HepG2 (cell line): ENCODE measurements around the gene DCP1B. TPM values are rescaled to one million over a fixed set of nuclear protein-coding genes. Genes with fewer than 3 reads are reported as not detected.

ENCODE experiments used
- ATAC-seq: fragments of 200-7000 bp; cut with Tn5 transposase; 3 replicates; pipeline ENCODE4 v1.9.1; 2020; ENCODE audit warnings: mild to moderate bottlenecking, moderate library complexity
- BruUV-seq: library from RNA; stranded (reverse); fragments of 400-500 nt; replicated peaks from 2 replicates; lab custom pipeline; 2021; lab: Mats Ljungman, UMichigan
- CTCF ChIA-PET: fragments of 300-600 bp; formaldehyde crosslinking; extraction: SDS; loops from one replicate; lab custom pipeline; 2021; ENCODE audit warnings: low total read pairs, inconsistent platforms, low intra/inter-chr PET ratio; lab: Yijun Ruan, JAX
- POLR2A ChIA-PET: fragments of 350-600 bp; sonication (Branson Sonifier 250); formaldehyde crosslinking; loops from one replicate; lab custom pipeline; 2020; ENCODE audit warnings: antibody characterized with exemption, inconsistent platforms; lab: Yijun Ruan, JAX
- DNase-seq: peaks from one replicate; pipeline ENCODE4 v3.0.0-alpha.2; 2015; ENCODE audit warnings: low spot score
- FAIRE-seq: peaks from 3 replicates; lab custom pipeline; 2011; peaks lifted over from hg19 to GRCh38; lab: Jason Lieb, UNC
- H2AFZ ChIP-seq: one replicate; pipeline ENCODE4 v1.6.1; 2011; ENCODE audit warnings: low read length, inconsistent platforms
- H3K27ac ChIP-seq: fragments of 300-600 bp; 3 replicates; pipeline ENCODE4 v1.8.0; 2011; ENCODE audit warnings: mixed run types, mild to moderate bottlenecking, mixed read lengths, low read length, inconsistent platforms; ENCODE audit not compliant: insufficient read depth; ENCODE audit errors: extremely low read length
- H3K27me3 ChIP-seq, 2 experiments: fragments of 200-600 bp in 1 of 2; 2 replicates in 1 of 2; 3 replicates in 1 of 2; pipeline versions ENCODE4 v1.6.0 to v1.8.0; 2011; ENCODE audit warnings: low read length in 2 of 2, mild to moderate bottlenecking in 2 of 2, moderate library complexity in 2 of 2, inconsistent platforms in 1 of 2; ENCODE audit not compliant: insufficient read depth in 2 of 2, control insufficient read depth in 1 of 2
- H3K36me3 ChIP-seq, 2 experiments: fragments of 200-600 bp in 1 of 2; replicated peaks in 1 of 2; 2 replicates in 1 of 2; 3 replicates in 1 of 2; pipeline versions ENCODE4 v1.5.1 to v1.8.0; 2011; ENCODE audit warnings: low read length in 2 of 2, inconsistent platforms in 1 of 2; ENCODE audit not compliant: insufficient read depth in 2 of 2, control insufficient read depth in 1 of 2
- H3K4me1 ChIP-seq: 2 replicates; pipeline ENCODE4 v1.5.1; 2012; ENCODE audit warnings: low read length, inconsistent platforms; ENCODE audit not compliant: insufficient read depth
- H3K4me2 ChIP-seq: 2 replicates; pipeline ENCODE4 v1.6.0; 2011; ENCODE audit warnings: low read depth, low read length, inconsistent platforms
- H3K4me3 ChIP-seq, 3 experiments: fragments of 200-600 bp in 1 of 3; sonication (generic), shearing (Covaris generic) in 1 of 3; replicated peaks in 1 of 3; 2 replicates each; pipeline ENCODE4 v1.5.1; 2011 to 2016; ENCODE audit warnings: low read length in 3 of 3, inconsistent platforms in 2 of 3, low read depth in 2 of 3, mild to moderate bottlenecking in 2 of 3, control low read depth in 1 of 3, mixed read lengths in 1 of 3; ENCODE audit not compliant: insufficient read depth in 1 of 3
- H3K79me2 ChIP-seq: one replicate; pipeline ENCODE4 v1.6.1; 2011; ENCODE audit warnings: low read length, inconsistent platforms; ENCODE audit not compliant: insufficient read depth
- H3K9ac ChIP-seq: 2 replicates; pipeline ENCODE4 v1.6.0; 2011; ENCODE audit warnings: mild to moderate bottlenecking, low read depth, low read length, inconsistent platforms; ENCODE audit not compliant: insufficient read depth
- H3K9me3 ChIP-seq: 2 replicates; pipeline ENCODE4 v1.5.1; 2012; ENCODE audit warnings: mild to moderate bottlenecking, low read length
- H4K20me1 ChIP-seq: 2 replicates; pipeline ENCODE4 v1.6.0; 2011; ENCODE audit warnings: inconsistent platforms, mild to moderate bottlenecking, low read length, moderate library complexity; ENCODE audit not compliant: insufficient read depth
- ATF3 ChIP-seq: sonication (generic); formaldehyde crosslinking; IDR thresholded peaks from 2 replicates; pipeline ENCODE4 v1.4.0; 2020; ENCODE audit warnings: missing genetic modification reagents
- BORCS8-MEF2B ChIP-seq: sonication (generic); formaldehyde crosslinking; IDR thresholded peaks from 2 replicates; pipeline ENCODE4 v1.8.0; 2022; ENCODE audit warnings: mild to moderate bottlenecking, missing genetic modification reagents
- CBX2 ChIP-seq, 2 experiments: fragments of 200-600 bp in 1 of 2; sonication (generic); formaldehyde crosslinking in 1 of 2; IDR thresholded peaks; 2 replicates each; pipeline versions ENCODE4 v1.7.0 to v1.8.1; 2018 to 2022; ENCODE audit warnings: low read depth in 2 of 2, low read length in 1 of 2, mild to moderate bottlenecking in 1 of 2, missing genetic modification reagents in 1 of 2
- CCAR2 ChIP-seq: fragments of 200-400 bp; formaldehyde crosslinking; optimal IDR thresholded peaks from 2 replicates; pipeline ENCODE3; 2018; ENCODE audit warnings: low read depth, mild to moderate bottlenecking, low read length, moderate library complexity
- CEBPG ChIP-seq: IDR thresholded peaks from 2 replicates; pipeline ENCODE4 v1.6.1; 2016
- CSRNP2 ChIP-seq: sonication (generic); formaldehyde crosslinking; conservative IDR thresholded peaks from 2 replicates; pipeline ENCODE4 v1.8.0; 2022; ENCODE audit warnings: low read depth, missing genetic modification reagents
- GATAD1 ChIP-seq: IDR thresholded peaks from 2 replicates; pipeline ENCODE4 v1.6.1; 2016; ENCODE audit warnings: missing genetic modification reagents, missing compliant biosample characterization
- HMG20B ChIP-seq: conservative IDR thresholded peaks from 2 replicates; pipeline ENCODE4 v1.6.1; 2016; ENCODE audit warnings: missing genetic modification reagents, missing compliant biosample characterization
- NFE2L1 ChIP-seq: sonication (generic); formaldehyde crosslinking; IDR thresholded peaks from 2 replicates; pipeline ENCODE4 v1.4.0; 2020; ENCODE audit warnings: missing genetic modification reagents, mild to moderate bottlenecking, borderline replicate concordance
- PLSCR1 ChIP-seq: sonication (generic); formaldehyde crosslinking; IDR thresholded peaks from 2 replicates; pipeline ENCODE4 v1.5.0; 2020; ENCODE audit warnings: missing genetic modification reagents, mild to moderate bottlenecking, borderline replicate concordance
- ZFP82 ChIP-seq: sonication (generic); formaldehyde crosslinking; IDR thresholded peaks from 2 replicates; pipeline ENCODE4 v1.5.1; 2020; ENCODE audit warnings: mild to moderate bottlenecking, missing genetic modification reagents, borderline replicate concordance
- ZKSCAN5 ChIP-seq: sonication (generic); formaldehyde crosslinking; IDR thresholded peaks from 2 replicates; pipeline ENCODE4 v1.5.1; 2020; ENCODE audit warnings: mild to moderate bottlenecking, missing genetic modification reagents
- ZNF124 ChIP-seq: sonication (generic); formaldehyde crosslinking; IDR thresholded peaks from 2 replicates; pipeline ENCODE4 v1.4.0; 2020; ENCODE audit warnings: missing genetic modification reagents
- ZNF230 ChIP-seq: sonication (generic); formaldehyde crosslinking; IDR thresholded peaks from 2 replicates; pipeline ENCODE4 v1.4.0; 2020; ENCODE audit warnings: mild to moderate bottlenecking, missing genetic modification reagents
- ZNF687 ChIP-seq: sonication (generic); formaldehyde crosslinking; IDR thresholded peaks from 2 replicates; pipeline ENCODE4 v1.5.1; 2020; ENCODE audit warnings: mild to moderate bottlenecking, missing genetic modification reagents, moderate library complexity
- ZNF720 ChIP-seq: sonication (generic); formaldehyde crosslinking; IDR thresholded peaks from 2 replicates; pipeline ENCODE4 v1.4.0; 2020; ENCODE audit warnings: missing genetic modification reagents
- ZNF782 ChIP-seq: sonication (generic); formaldehyde crosslinking; IDR thresholded peaks from 2 replicates; pipeline ENCODE4 v1.4.0; 2020; ENCODE audit warnings: missing genetic modification reagents, mild to moderate bottlenecking, borderline replicate concordance
- ZNF816 ChIP-seq: sonication (generic); formaldehyde crosslinking; IDR thresholded peaks from 2 replicates; pipeline ENCODE4 v1.8.0; 2022; ENCODE audit warnings: missing genetic modification reagents, mild to moderate bottlenecking, borderline replicate concordance
- ZSCAN12 ChIP-seq: sonication (generic); formaldehyde crosslinking; IDR thresholded peaks from 2 replicates; pipeline ENCODE4 v1.9.0; 2021; ENCODE audit warnings: mild to moderate bottlenecking, missing genetic modification reagents
- WGBS: methylation state at CpG from one replicate; pipeline ENCODE4 v1.1.6; 2017; ENCODE audit warnings: low lambda C conversion rate; 5-methylcytosine and 5-hydroxymethylcytosine counted together
- in situ Hi-C: cut with HindIII; loops from 2 replicates; pipeline ENCODE4 v1.10.0; 2017; ENCODE audit warnings: low pct_unique_long_range_greater_than_20kb; ENCODE audit not compliant: extremely low pct_ligation_motif_present
- intact Hi-C: fragments of 100-400 bp; cut with micrococcal nuclease; formaldehyde crosslinking; loops from one replicate; pipeline ENCODE4 v1.10.0; 2022; ENCODE audit not compliant: unreplicated experiment
- polyA plus RNA-seq, 8 experiments: library from polyadenylated mRNA; depleted of rRNA in 3 of 8; stranded (reverse) in 7 of 8; unstranded in 1 of 8; fragments of >200 nt; fragmentation: Illumina TruSeq in 4 of 8; extraction: Trizol in 4 of 8; gene quantifications; 2 replicates each; pipeline versions ENCODE4 v1.2.1 to v1.2.3, GENCODE V29; 2011 to 2016; ENCODE audit warnings: low read depth in 4 of 8, missing spikeins in 1 of 8, mixed read lengths in 1 of 8; ENCODE audit not compliant: insufficient read depth in 1 of 8
- total RNA-seq, 5 experiments: library from RNA; depleted of rRNA; stranded (reverse); fragments of >200 nt; fragmentation: Illumina TruSeq; extraction: Trizol; gene quantifications; 2 replicates each; pipeline ENCODE4 v1.2.3, GENCODE V29; 2016; ENCODE audit warnings: low read depth in 1 of 5

DCP1B gene
- total and polyA plus RNA-seq, 2 of the 13 experiments (the other 11 are each of a cell fraction or from before 2014, with no cell fraction given), result 11.4 to 27.2 TPM

GRCh38 chr12:2003676-2004112 is 563 bp downstream of the DCP1B start:
- DNase-seq (no peak), ATAC-seq (peak; percentile 65), FAIRE-seq (no peak)
- H3K9ac ChIP-seq, result peak overlapping the region; percentile 91
- no peaks in the 10 kb centered on the region for H4K20me1 ChIP-seq
- in situ Hi-C loops, result no loop called here
- peak overlapping the region; percentile 80 for H3K4me2 ChIP-seq
- H3K36me3 ChIP-seq, result no peaks in the 10 kb centered on the region
- H3K27me3 ChIP-seq, result no peaks in the 10 kb centered on the region; a peak in 1 of 5 replicates
- H2AFZ ChIP-seq, result no peak overlapping the region
- peak overlapping the region; percentile 90 for H3K27ac ChIP-seq
- POLR2A ChIA-PET, result interaction anchor here (3.6 kb wide), 1 partner anchor 9 kb away, joined by 48 read pairs; no protein-coding TSS in a partner anchor
- CTCF ChIA-PET, result no interaction called here
- H3K4me1 ChIP-seq, result peaks cover 46% of the 10 kb centered on the region
- TSS peak; percentile 76 for BruUV-seq
- intact Hi-C loops, result loop anchor here (10.0 kb wide), 1 partner anchor 49 kb away; no protein-coding TSS in a partner anchor
- WGBS, result under 1% methylated on average over 13 of the region's 13 CpGs
- peaks cover 20% of the 10 kb centered on the region for H3K79me2 ChIP-seq
- H3K9me3 ChIP-seq, result no peaks in the 10 kb centered on the region
- H3K4me3 ChIP-seq, result peak overlapping the region; percentile 81 to 99 (median 93)
- TF ChIP-seq ZNF782, result no peak
- TF ChIP-seq ATF3 (CRISPR knock-in tag), result no peak
- no peak for TF ChIP-seq GATAD1 (CRISPR knock-in tag)
- TF ChIP-seq HMG20B (CRISPR knock-in tag), result no peak
- no peak for TF ChIP-seq ZSCAN12 (CRISPR knock-in tag)
- no peak for TF ChIP-seq CCAR2
- no peak for TF ChIP-seq ZNF230 (CRISPR knock-in tag)
- TF ChIP-seq ZNF687 (CRISPR knock-in tag), result no peak
- TF ChIP-seq ZNF720, result no peak
- 0 out of 2 replicates have a peak, but pooled peaks have one; percentile 15 for TF ChIP-seq ZNF816 (CRISPR knock-in tag)
- TF ChIP-seq ZNF124 (CRISPR knock-in tag), result no peak
- no peak for TF ChIP-seq CBX2 (IDR thresholded peaks at IDR 0.05; ENCODE audit: low read depth, low read length)
- TF ChIP-seq CBX2 (CRISPR knock-in tag; IDR thresholded peaks at IDR 0.05; ENCODE audit: low read depth), result no peak
- TF ChIP-seq NFE2L1 (CRISPR knock-in tag), result no peak
- 0 out of 2 replicates have a peak, but pooled peaks have one; percentile 13 for TF ChIP-seq CSRNP2 (CRISPR knock-in tag)
- no peak for TF ChIP-seq ZKSCAN5 (CRISPR knock-in tag)
- TF ChIP-seq PLSCR1 (CRISPR knock-in tag), result 0 out of 2 replicates have a peak, but pooled peaks have one; percentile 62
- TF ChIP-seq BORCS8-MEF2B (CRISPR knock-in tag), result no peak
- no peak for TF ChIP-seq CEBPG (CRISPR knock-in tag)
- TF ChIP-seq ZFP82, result 0 out of 2 replicates have a peak, but pooled peaks have one; percentile 32
